UCSD-AML1 (cell line): ENCODE measurements around the gene TAMALIN.
"Not testable (repeated sequence)": the region's sequence is repeated elsewhere in the genome, so short reads cannot be mapped to it uniquely, and the experiment has no call there.

Source experiments
- DNase-seq: peaks from one replicate; lab custom pipeline; 2025; ENCODE audit not compliant: unreplicated experiment; lab: John Stamatoyannopoulos, UW

TAMALIN gene

GRCh38 chr12:52006726-52007157 is at the start of gene TAMALIN:
TSS of gene TAMALIN (plus strand) at chr12:52006946. CDS start at chr12:52007020, 74 bp downstream.
- DNase-seq = peak; percentile 77

- no peak for DNase-seq
Measured at GRCh38 chr12:51958542-51958941, 48.2 kb upstream of the TAMALIN start.

GRCh38 chr12:51959211-51959610 is 47.5 kb upstream of the TAMALIN start:
- no peak for DNase-seq

GRCh38 chr12:51959921-51960320 is 46.8 kb upstream of the TAMALIN start:
- no peak for DNase-seq

- DNase-seq = no peak
Measured at GRCh38 chr12:51960488-51960887, 46.3 kb upstream of the TAMALIN start.

GRCh38 chr12:51960890-51961289 is 45.9 kb upstream of the TAMALIN start:
- no peak for DNase-seq

GRCh38 chr12:51961834-51962233 is 44.9 kb upstream of the TAMALIN start:
- no peak for DNase-seq

- DNase-seq = no peak
Measured at GRCh38 chr12:51962737-51963136, 44.0 kb upstream of the TAMALIN start.

- DNase-seq = no peak
Measured at GRCh38 chr12:51963477-51963876, 43.3 kb upstream of the TAMALIN start.

- no peak for DNase-seq
Measured at GRCh38 chr12:51969643-51970042, 37.1 kb upstream of the TAMALIN start.

GRCh38 chr12:51970904-51971646 is 35.7 kb upstream of the TAMALIN start:
- DNase-seq = no peak

- DNase-seq = no peak
Measured at GRCh38 chr12:51971679-51972421, 34.9 kb upstream of the TAMALIN start.

- DNase-seq = no peak
Measured at GRCh38 chr12:51972422-51972812, 34.3 kb upstream of the TAMALIN start.

- DNase-seq = peak; percentile 66
Measured at GRCh38 chr12:51972849-51973273, 33.9 kb upstream of the TAMALIN start.

- DNase-seq = no peak
Measured at GRCh38 chr12:51973560-51973959, 33.2 kb upstream of the TAMALIN start.

- no peak for DNase-seq
Measured at GRCh38 chr12:51974646-51975045, 32.1 kb upstream of the TAMALIN start.

GRCh38 chr12:51975196-51975595 is 31.6 kb upstream of the TAMALIN start:
- no peak for DNase-seq

GRCh38 chr12:51976376-51977160 is 30.2 kb upstream of the TAMALIN start:
- no peak for DNase-seq

GRCh38 chr12:51977320-51977753 is 29.4 kb upstream of the TAMALIN start:
- no peak for DNase-seq

GRCh38 chr12:51979306-51979705 is 27.4 kb upstream of the TAMALIN start:
- DNase-seq = not testable (repeated sequence)

GRCh38 chr12:51980051-51980808 is 26.5 kb upstream of the TAMALIN start:
- peak; percentile 61 for DNase-seq
